Liver (tissue), 9 donors: ENCODE results near the gene PNKD. TPM values are rescaled to one million over a fixed set of nuclear protein-coding genes. Genes with fewer than 3 reads are reported as not detected.

Source experiments
- DNase-seq: peaks from one replicate; pipeline ENCODE4 v3.0.0-alpha.2; 2017; ENCODE audit warnings: low spot score
- H3K27ac ChIP-seq, 2 donors: one replicate each; pipeline ENCODE4 v1.7.0; 2013; ENCODE audit warnings: inconsistent platforms in 2 of 2, low read length in 2 of 2, control low read depth in 1 of 2, low read depth in 1 of 2, mild to moderate bottlenecking in 1 of 2
- H3K27me3 ChIP-seq, 4 donors: one replicate each; pipeline versions ENCODE4 v1.6.1 to v1.7.0; 2013; ENCODE audit warnings: low read length in 3 of 4, inconsistent platforms in 1 of 4, mild to moderate bottlenecking in 1 of 4, moderate library complexity in 1 of 4; ENCODE audit not compliant: control insufficient read depth in 4 of 4, insufficient read depth in 4 of 4
- H3K36me3 ChIP-seq, 4 donors: one replicate each; pipeline versions ENCODE4 v1.6.1 to v1.7.0; 2013; ENCODE audit warnings: low read length in 3 of 4, mild to moderate bottlenecking in 3 of 4, low read depth in 1 of 4, moderate library complexity in 1 of 4; ENCODE audit not compliant: control insufficient read depth in 4 of 4, insufficient read depth in 3 of 4
- H3K4me1 ChIP-seq, 4 donors: one replicate each; pipeline versions ENCODE4 v1.6.1 to v1.7.0; 2013; ENCODE audit warnings: low read length in 3 of 4, mild to moderate bottlenecking in 3 of 4, moderate library complexity in 1 of 4; ENCODE audit not compliant: control insufficient read depth in 4 of 4, insufficient read depth in 4 of 4
- H3K4me3 ChIP-seq, 3 donors: one replicate each; pipeline versions ENCODE4 v1.6.1 to v1.7.0; 2013; ENCODE audit warnings: low read length in 3 of 3, control low read depth in 1 of 3, low read depth in 1 of 3, mild to moderate bottlenecking in 1 of 3
- H3K9ac ChIP-seq, 2 donors: one replicate each; pipeline ENCODE4 v1.7.0; 2013; ENCODE audit warnings: low read length in 2 of 2, mild to moderate bottlenecking in 2 of 2, moderate library complexity in 2 of 2, control low read depth in 1 of 2, low read depth in 1 of 2
- H3K9me3 ChIP-seq, 4 donors: one replicate each; pipeline versions ENCODE4 v1.6.1 to v1.7.0; 2013; ENCODE audit warnings: low read length in 3 of 4; ENCODE audit not compliant: control insufficient read depth in 4 of 4
- EGR1 ChIP-seq, 2 donors: IDR thresholded peaks; 2 replicates each; pipeline ENCODE4 v1.6.1; 2016 to 2018; ENCODE audit warnings: antibody characterized with exemption in 2 of 2, low read depth in 2 of 2
- FOXA1 ChIP-seq: IDR thresholded peaks from 2 replicates; pipeline ENCODE4 v1.6.1; 2016; ENCODE audit warnings: antibody characterized with exemption
- FOXA2 ChIP-seq: IDR thresholded peaks from 2 replicates; pipeline ENCODE4 v1.6.1; 2016; ENCODE audit warnings: antibody characterized with exemption
- GABPA ChIP-seq, 2 donors: IDR thresholded peaks in 1 of 2; conservative IDR thresholded peaks in 1 of 2; 2 replicates each; pipeline ENCODE4 v1.6.1; 2016; ENCODE audit warnings: antibody characterized with exemption in 2 of 2, mild to moderate bottlenecking in 1 of 2, moderate library complexity in 1 of 2
- HNF4A ChIP-seq, 2 donors: conservative IDR thresholded peaks; 2 replicates each; pipeline ENCODE4 v1.6.1; 2016; ENCODE audit warnings: antibody characterized with exemption in 2 of 2, mild to moderate bottlenecking in 2 of 2
- HNF4G ChIP-seq: IDR thresholded peaks from 2 replicates; pipeline ENCODE4 v1.6.1; 2016; ENCODE audit warnings: antibody characterized with exemption
- JUND ChIP-seq, 2 donors: IDR thresholded peaks; 2 replicates each; pipeline ENCODE4 v1.6.1; 2016; ENCODE audit warnings: antibody characterized with exemption in 2 of 2
- NR2F2 ChIP-seq: IDR thresholded peaks from 2 replicates; pipeline ENCODE4 v1.6.1; 2016; ENCODE audit warnings: antibody characterized with exemption
- RAD21 ChIP-seq, 2 donors: IDR thresholded peaks; 2 replicates each; pipeline ENCODE4 v1.6.1; 2016; ENCODE audit warnings: antibody characterized with exemption in 2 of 2, mild to moderate bottlenecking in 2 of 2
- RXRA ChIP-seq, 2 donors: IDR thresholded peaks; 2 replicates each; pipeline ENCODE4 v1.6.1; 2017 to 2018; ENCODE audit warnings: antibody characterized with exemption in 2 of 2, mild to moderate bottlenecking in 1 of 2
- SP1 ChIP-seq: IDR thresholded peaks from 2 replicates; pipeline ENCODE4 v1.6.1; 2018; ENCODE audit warnings: antibody characterized with exemption, mild to moderate bottlenecking
- TAF1 ChIP-seq: conservative IDR thresholded peaks from 2 replicates; pipeline ENCODE4 v1.6.1; 2016; ENCODE audit warnings: antibody characterized with exemption, mild to moderate bottlenecking
- YY1 ChIP-seq: IDR thresholded peaks from 2 replicates; pipeline ENCODE4 v1.6.1; 2016; ENCODE audit warnings: antibody characterized with exemption, mild to moderate bottlenecking
- WGBS: extraction: QIAGEN DNeasy Blood & Tissue Kit; methylation state at CpG from one replicate; pipeline ENCODE4 v1.1.7; 2013; 5-methylcytosine and 5-hydroxymethylcytosine counted together
- polyA plus RNA-seq, 2 donors: library from polyadenylated mRNA; stranded (reverse) in 1 of 2; unstranded in 1 of 2; fragments of 200-250 nt in 1 of 2; fragments of >200 nt in 1 of 2; fragmentation: Nextera tagmentation in 1 of 2; extraction: Ambion mirVana in 1 of 2; gene quantifications; one replicate each; pipeline versions ENCODE4 v1.2.1 to v1.2.3, GENCODE V29; 2013 to 2015
- total RNA-seq, 2 donors: library from RNA; depleted of rRNA; stranded (reverse); fragments of >200 nt; gene quantifications; one replicate each; pipeline ENCODE4 v1.2.3, GENCODE V29; 2014
- TF ChIP-seq, protein P1 (sequence below): IDR thresholded peaks from 2 replicates; pipeline ENCODE4 v1.6.1; 2016; ENCODE audit warnings: antibody characterized with exemption
- TF ChIP-seq, protein P2 (sequence below): fragments of 150-350 bp; IDR thresholded peaks from 2 replicates; pipeline ENCODE4 v1.5.1; 2017; ENCODE audit warnings: improper control_type of control experiment, low read depth, low read length; ENCODE audit not compliant: missing input control
- TF ChIP-seq, protein P3 (sequence below): IDR thresholded peaks from 2 replicates; pipeline ENCODE4 v1.6.1; 2016; ENCODE audit warnings: antibody characterized with exemption
- TF ChIP-seq, protein P4 (sequence below): IDR thresholded peaks from 2 replicates; pipeline ENCODE4 v1.6.1; 2016; ENCODE audit warnings: antibody characterized with exemption, mild to moderate bottlenecking
- TF ChIP-seq, protein P5 (sequence below): IDR thresholded peaks from 2 replicates; pipeline ENCODE4 v1.6.1; 2016; ENCODE audit warnings: antibody characterized with exemption
- donor health status: healthy.
- donor health status: healthy.
- donor health status: healthy.
- donor health status: healthy.
- donor health status: healthy.

PNKD gene
- total and polyA plus RNA-seq, 4 donors: 28.5 to 161 (median 94.9) TPM

DNA sequence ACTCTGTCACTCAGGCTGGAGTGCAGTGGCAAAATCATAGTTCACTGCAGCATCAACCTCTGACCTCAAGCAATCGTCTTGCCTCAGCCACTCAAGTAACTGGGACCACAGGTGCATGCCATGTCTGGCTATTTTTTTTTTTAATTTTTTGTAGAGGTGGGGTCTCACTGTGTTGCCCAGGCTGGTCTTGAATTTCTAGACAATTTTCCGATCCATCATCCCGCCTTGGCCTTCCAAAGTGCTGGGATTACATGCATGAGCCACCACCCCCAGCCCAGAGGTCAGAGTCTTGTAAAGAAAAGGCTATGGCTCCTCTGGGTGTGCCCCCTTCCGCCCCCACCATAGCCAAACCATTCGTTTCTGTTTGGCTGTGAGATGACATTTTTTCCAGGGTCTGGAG, 35.1 kb downstream of the PNKD start:
- no peak for DNase-seq
- Histone ChIP-seq H3K27me3 (no peaks in the 10 kb centered on the region), H3K4me3 (no peak overlapping the region), H3K27ac (no peak overlapping the region), H3K9me3 (no peaks in the 10 kb centered on the region), H3K9ac (no peak overlapping the region), H3K36me3 (no peaks in the 10 kb centered on the region), H3K4me1 (peaks cover 7 to 17% (median 11%) of the 10 kb centered on the region in 4 donors)
- WGBS: 74% methylated on average over 5 of the region's 5 CpGs
- TF ChIP-seq, protein P1, sequence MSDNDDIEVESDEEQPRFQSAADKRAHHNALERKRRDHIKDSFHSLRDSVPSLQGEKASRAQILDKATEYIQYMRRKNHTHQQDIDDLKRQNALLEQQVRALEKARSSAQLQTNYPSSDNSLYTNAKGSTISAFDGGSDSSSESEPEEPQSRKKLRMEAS: no peak
- TF ChIP-seq SP1: no peak

DNA sequence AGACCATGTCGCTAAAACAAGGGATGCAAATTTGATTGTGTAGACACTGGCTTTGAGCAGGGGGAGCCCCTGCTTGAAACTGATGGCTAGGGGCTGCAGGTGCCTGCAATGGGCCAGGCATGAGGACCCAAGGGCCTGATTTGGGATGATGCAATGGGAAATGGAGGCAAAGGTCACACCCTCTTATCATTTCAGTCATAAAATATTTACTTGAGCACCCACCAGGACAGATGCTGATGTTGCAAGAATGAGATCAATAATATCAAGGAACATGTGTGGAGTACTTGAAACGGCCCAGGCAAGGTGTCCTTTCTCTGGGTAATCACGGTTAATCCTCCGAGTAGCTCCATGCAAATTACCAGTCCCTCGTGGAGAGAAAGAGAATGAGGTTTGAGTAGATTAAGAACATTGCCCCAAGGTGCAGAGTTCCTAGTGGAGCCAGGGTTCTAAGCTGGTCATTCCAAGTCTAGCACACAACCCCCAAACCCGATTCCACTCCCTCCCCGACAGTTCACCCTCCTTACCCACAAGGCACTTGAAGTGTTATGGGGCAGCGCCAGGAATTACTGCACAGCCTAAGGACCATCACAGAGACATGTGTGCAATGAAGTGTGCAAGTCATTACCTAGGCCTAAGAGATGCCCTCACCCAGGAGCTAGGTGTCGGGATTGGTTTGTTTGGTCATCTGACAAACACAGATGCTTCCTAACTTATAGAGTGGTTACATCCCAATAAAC, 36.0 kb downstream of the PNKD start:
- H3K36me3 ChIP-seq: no peaks in the 10 kb centered on the region
- TF ChIP-seq NR2F2 (peak; percentile 10), HNF4A (conservative IDR thresholded peaks at IDR 0.05) (peak; percentile 69 to 78), GABPA (IDR thresholded peaks at IDR 0.05 in 1 of 2, conservative IDR thresholded peaks at IDR 0.05 in 1 of 2) (no peak), EGR1 (IDR thresholded peaks at IDR 0.05; ENCODE audit: low read depth in 2 of 2) (no peak), HNF4G (no peak), TAF1 (no peak), FOXA1 (no peak), RAD21 (IDR thresholded peaks at IDR 0.05) (no peak), RXRA (IDR thresholded peaks at IDR 0.05) (peak; percentile 78 to 83), SP1 (peak; percentile 55), FOXA2 (no peak), YY1 (peak; percentile 38), JUND (IDR thresholded peaks at IDR 0.05) (no peak)
- TF ChIP-seq, protein P2, sequence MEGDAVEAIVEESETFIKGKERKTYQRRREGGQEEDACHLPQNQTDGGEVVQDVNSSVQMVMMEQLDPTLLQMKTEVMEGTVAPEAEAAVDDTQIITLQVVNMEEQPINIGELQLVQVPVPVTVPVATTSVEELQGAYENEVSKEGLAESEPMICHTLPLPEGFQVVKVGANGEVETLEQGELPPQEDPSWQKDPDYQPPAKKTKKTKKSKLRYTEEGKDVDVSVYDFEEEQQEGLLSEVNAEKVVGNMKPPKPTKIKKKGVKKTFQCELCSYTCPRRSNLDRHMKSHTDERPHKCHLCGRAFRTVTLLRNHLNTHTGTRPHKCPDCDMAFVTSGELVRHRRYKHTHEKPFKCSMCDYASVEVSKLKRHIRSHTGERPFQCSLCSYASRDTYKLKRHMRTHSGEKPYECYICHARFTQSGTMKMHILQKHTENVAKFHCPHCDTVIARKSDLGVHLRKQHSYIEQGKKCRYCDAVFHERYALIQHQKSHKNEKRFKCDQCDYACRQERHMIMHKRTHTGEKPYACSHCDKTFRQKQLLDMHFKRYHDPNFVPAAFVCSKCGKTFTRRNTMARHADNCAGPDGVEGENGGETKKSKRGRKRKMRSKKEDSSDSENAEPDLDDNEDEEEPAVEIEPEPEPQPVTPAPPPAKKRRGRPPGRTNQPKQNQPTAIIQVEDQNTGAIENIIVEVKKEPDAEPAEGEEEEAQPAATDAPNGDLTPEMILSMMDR: no peak
- TF ChIP-seq, protein P3, sequence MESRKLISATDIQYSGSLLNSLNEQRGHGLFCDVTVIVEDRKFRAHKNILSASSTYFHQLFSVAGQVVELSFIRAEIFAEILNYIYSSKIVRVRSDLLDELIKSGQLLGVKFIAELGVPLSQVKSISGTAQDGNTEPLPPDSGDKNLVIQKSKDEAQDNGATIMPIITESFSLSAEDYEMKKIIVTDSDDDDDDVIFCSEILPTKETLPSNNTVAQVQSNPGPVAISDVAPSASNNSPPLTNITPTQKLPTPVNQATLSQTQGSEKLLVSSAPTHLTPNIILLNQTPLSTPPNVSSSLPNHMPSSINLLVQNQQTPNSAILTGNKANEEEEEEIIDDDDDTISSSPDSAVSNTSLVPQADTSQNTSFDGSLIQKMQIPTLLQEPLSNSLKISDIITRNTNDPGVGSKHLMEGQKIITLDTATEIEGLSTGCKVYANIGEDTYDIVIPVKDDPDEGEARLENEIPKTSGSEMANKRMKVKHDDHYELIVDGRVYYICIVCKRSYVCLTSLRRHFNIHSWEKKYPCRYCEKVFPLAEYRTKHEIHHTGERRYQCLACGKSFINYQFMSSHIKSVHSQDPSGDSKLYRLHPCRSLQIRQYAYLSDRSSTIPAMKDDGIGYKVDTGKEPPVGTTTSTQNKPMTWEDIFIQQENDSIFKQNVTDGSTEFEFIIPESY: no peak
- TF ChIP-seq, protein P4, sequence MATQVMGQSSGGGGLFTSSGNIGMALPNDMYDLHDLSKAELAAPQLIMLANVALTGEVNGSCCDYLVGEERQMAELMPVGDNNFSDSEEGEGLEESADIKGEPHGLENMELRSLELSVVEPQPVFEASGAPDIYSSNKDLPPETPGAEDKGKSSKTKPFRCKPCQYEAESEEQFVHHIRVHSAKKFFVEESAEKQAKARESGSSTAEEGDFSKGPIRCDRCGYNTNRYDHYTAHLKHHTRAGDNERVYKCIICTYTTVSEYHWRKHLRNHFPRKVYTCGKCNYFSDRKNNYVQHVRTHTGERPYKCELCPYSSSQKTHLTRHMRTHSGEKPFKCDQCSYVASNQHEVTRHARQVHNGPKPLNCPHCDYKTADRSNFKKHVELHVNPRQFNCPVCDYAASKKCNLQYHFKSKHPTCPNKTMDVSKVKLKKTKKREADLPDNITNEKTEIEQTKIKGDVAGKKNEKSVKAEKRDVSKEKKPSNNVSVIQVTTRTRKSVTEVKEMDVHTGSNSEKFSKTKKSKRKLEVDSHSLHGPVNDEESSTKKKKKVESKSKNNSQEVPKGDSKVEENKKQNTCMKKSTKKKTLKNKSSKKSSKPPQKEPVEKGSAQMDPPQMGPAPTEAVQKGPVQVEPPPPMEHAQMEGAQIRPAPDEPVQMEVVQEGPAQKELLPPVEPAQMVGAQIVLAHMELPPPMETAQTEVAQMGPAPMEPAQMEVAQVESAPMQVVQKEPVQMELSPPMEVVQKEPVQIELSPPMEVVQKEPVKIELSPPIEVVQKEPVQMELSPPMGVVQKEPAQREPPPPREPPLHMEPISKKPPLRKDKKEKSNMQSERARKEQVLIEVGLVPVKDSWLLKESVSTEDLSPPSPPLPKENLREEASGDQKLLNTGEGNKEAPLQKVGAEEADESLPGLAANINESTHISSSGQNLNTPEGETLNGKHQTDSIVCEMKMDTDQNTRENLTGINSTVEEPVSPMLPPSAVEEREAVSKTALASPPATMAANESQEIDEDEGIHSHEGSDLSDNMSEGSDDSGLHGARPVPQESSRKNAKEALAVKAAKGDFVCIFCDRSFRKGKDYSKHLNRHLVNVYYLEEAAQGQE: no peak
- TF ChIP-seq, protein P5, sequence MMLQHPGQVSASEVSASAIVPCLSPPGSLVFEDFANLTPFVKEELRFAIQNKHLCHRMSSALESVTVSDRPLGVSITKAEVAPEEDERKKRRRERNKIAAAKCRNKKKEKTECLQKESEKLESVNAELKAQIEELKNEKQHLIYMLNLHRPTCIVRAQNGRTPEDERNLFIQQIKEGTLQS: peak; percentile 48
- TF ChIP-seq, protein P1: no peak
- 62% methylated on average over 9 of the region's 9 CpGs for WGBS
- H3K9me3 ChIP-seq: no peaks in the 10 kb centered on the region
- H3K27me3 ChIP-seq: no peaks in the 10 kb centered on the region
- H3K27ac ChIP-seq: no peak overlapping the region
- no peak overlapping the region for H3K9ac ChIP-seq
- no peak for DNase-seq
- no peak overlapping the region for H3K4me3 ChIP-seq
- peaks cover 7 to 21% (median 14%) of the 10 kb centered on the region in 4 donors for H3K4me1 ChIP-seq
